A673 (cell line): ENCODE data around the gene SLC7A6. TPM values are rescaled to one million over a fixed set of nuclear protein-coding genes. Genes with fewer than 3 reads are reported as not detected.

Experiments used
- BruUV-seq: library from RNA; stranded (reverse); fragments of 400-500 nt; replicated peaks from 2 replicates; lab custom pipeline; 2021; lab: Mats Ljungman, UMichigan
- CTCF ChIA-PET: fragments of 300-600 bp; sonication (Branson Sonifier 250); formaldehyde crosslinking; loops from one replicate; lab custom pipeline; 2022; ENCODE audit warnings: antibody characterized with exemption; lab: Charles Lee
- POLR2A ChIA-PET: fragments of 300-600 bp; sonication (Branson Sonifier 250); formaldehyde crosslinking; loops from one replicate; lab custom pipeline; 2022; ENCODE audit warnings: antibody characterized with exemption; ENCODE audit not compliant: low non-redundant PET; lab: Charles Lee
- DNase-seq: peaks from one replicate; pipeline ENCODE4 v3.0.0-alpha.2; 2015; ENCODE audit warnings: low spot score
- H3K27ac ChIP-seq: fragments of 200-600 bp; sonication (generic); 2 replicates; pipeline ENCODE4 v1.5.1; 2016; ENCODE audit warnings: mixed run types, low read depth, mild to moderate bottlenecking, mixed read lengths, antibody characterized with exemption, low read length; ENCODE audit not compliant: poor library complexity, severe bottlenecking
- H3K27me3 ChIP-seq: fragments of 200-600 bp; sonication (generic); replicated peaks from 2 replicates; pipeline ENCODE4 v1.6.1; 2017; ENCODE audit warnings: mixed run types, low read depth, mild to moderate bottlenecking, mixed read lengths, antibody characterized with exemption, low read length; ENCODE audit not compliant: insufficient read depth, poor library complexity
- H3K36me3 ChIP-seq: fragments of 200-600 bp; sonication (generic); 2 replicates; pipeline ENCODE4 v1.6.1; 2016; ENCODE audit warnings: mixed run types, mild to moderate bottlenecking, mixed read lengths, antibody characterized with exemption, low read length; ENCODE audit not compliant: insufficient read depth, poor library complexity, severe bottlenecking
- H3K4me1 ChIP-seq: fragments of 200-600 bp; sonication (generic); 2 replicates; pipeline ENCODE4 v1.6.1; 2017; ENCODE audit warnings: mixed run types, mild to moderate bottlenecking, mixed read lengths, antibody characterized with exemption, low read length; ENCODE audit not compliant: insufficient read depth, poor library complexity, severe bottlenecking
- H3K4me3 ChIP-seq: fragments of 200-600 bp; sonication (generic); 2 replicates; pipeline ENCODE4 v1.5.1; 2016; ENCODE audit warnings: low read depth, mixed run types, mild to moderate bottlenecking, mixed read lengths, low read length; ENCODE audit not compliant: poor library complexity, severe bottlenecking
- H3K9me3 ChIP-seq: fragments of 200-600 bp; sonication (generic); 2 replicates; pipeline ENCODE4 v1.6.1; 2016; ENCODE audit warnings: mixed run types, low read depth, mild to moderate bottlenecking, mixed read lengths, antibody characterized with exemption, low read length; ENCODE audit not compliant: poor library complexity, severe bottlenecking
- EZH2 ChIP-seq: fragments of 200-600 bp; sonication (generic); IDR thresholded peaks from 2 replicates; pipeline ENCODE4 v1.6.1; 2017; ENCODE audit warnings: borderline replicate concordance, low read depth, mild to moderate bottlenecking, mixed read lengths, antibody characterized with exemption, low read length; ENCODE audit not compliant: poor library complexity, severe bottlenecking
- intact Hi-C: fragments of 100-400 bp; cut with micrococcal nuclease; formaldehyde crosslinking; loops from one replicate; pipeline ENCODE4 v1.10.0; 2022; ENCODE audit not compliant: unreplicated experiment
- total RNA-seq: library from RNA; stranded (reverse); gene quantifications from 2 replicates; pipeline ENCODE4 v1.2.3, GENCODE V29; 2021
- TF ChIP-seq, protein P1 (sequence below): fragments of 300-800, 200-600 bp; sonication (generic); conservative IDR thresholded peaks from 2 replicates; pipeline ENCODE4 v1.5.1; 2017; ENCODE audit warnings: low read depth, mild to moderate bottlenecking, antibody characterized with exemption, low read length, moderate library complexity, mixed read lengths

SLC7A6 gene
- total RNA-seq, 1 experiment from 2014 or later: 58.7 TPM

DNA sequence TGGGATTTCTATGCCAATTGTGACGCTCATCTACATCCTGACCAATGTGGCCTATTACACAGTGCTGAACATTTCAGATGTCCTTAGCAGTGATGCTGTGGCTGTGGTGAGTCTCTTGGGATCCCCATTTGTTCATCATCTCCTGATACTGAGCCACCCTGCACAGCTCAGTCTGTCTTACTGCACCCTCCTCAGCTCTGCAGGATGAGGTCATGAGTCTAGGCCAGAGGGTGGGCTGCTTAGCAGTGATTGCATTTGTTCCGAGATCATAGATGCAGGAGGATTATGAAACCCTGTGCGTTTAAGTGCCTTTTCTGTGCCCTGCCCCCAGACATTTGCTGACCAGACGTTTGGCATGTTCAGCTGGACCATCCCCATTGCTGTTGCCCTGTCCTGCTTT lies 26.9 kb downstream of the SLC7A6 start:
- CTCF ChIA-PET: interaction anchor here (1.5 kb wide), 1 partner anchor 27 kb away, joined by 3 read pairs; the partner anchor contains the start of gene SLC7A6
- DNase-seq: no peak
- POLR2A ChIA-PET: no interaction called here
- Histone ChIP-seq H3K27ac (no peak overlapping the region), H3K4me3 (no peak overlapping the region), H3K4me1 (peaks cover 17% of the 10 kb centered on the region), H3K36me3 (peaks cover 29% of the 10 kb centered on the region), H3K27me3 (no peaks in the 10 kb centered on the region), H3K9me3 (no peaks in the 10 kb centered on the region)
- BruUV-seq: no TSS peak
- intact Hi-C loops: no loop called here
- TF ChIP-seq EZH2: no peak
- TF ChIP-seq, protein P1, sequence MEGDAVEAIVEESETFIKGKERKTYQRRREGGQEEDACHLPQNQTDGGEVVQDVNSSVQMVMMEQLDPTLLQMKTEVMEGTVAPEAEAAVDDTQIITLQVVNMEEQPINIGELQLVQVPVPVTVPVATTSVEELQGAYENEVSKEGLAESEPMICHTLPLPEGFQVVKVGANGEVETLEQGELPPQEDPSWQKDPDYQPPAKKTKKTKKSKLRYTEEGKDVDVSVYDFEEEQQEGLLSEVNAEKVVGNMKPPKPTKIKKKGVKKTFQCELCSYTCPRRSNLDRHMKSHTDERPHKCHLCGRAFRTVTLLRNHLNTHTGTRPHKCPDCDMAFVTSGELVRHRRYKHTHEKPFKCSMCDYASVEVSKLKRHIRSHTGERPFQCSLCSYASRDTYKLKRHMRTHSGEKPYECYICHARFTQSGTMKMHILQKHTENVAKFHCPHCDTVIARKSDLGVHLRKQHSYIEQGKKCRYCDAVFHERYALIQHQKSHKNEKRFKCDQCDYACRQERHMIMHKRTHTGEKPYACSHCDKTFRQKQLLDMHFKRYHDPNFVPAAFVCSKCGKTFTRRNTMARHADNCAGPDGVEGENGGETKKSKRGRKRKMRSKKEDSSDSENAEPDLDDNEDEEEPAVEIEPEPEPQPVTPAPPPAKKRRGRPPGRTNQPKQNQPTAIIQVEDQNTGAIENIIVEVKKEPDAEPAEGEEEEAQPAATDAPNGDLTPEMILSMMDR: no peak

DNA sequence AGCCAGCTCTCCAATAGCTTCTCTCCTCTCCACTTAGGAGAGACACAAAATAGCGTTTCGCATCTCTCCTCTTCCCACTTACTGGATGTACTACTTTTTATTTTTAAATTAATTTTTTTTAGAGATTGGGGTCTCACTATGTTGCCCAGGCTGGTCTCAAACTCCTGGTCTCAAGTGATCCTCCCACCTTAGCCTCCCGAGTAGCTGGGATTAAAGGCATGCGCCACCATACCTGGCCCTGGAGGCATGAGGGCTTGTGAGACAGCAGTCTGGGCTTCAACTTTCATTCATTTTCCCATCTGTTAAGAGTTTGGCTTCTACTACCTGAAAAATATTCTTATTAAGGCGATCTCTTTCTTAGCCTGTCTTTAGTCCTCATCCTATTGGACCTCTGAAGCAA lies 28.1 kb downstream of the SLC7A6 start:
- ChIA-PET POLR2A (no interaction called here), CTCF (no interaction called here)
- Histone ChIP-seq H3K27me3 (no peaks in the 10 kb centered on the region), H3K4me3 (no peak overlapping the region), H3K36me3 (peaks cover 40% of the 10 kb centered on the region), H3K4me1 (peaks cover 17% of the 10 kb centered on the region), H3K9me3 (no peaks in the 10 kb centered on the region), H3K27ac (no peak overlapping the region)
- BruUV-seq: no TSS peak
- TF ChIP-seq, protein P1: no peak
- TF ChIP-seq EZH2: no peak
- intact Hi-C loops: no loop called here
- no peak for DNase-seq

DNA sequence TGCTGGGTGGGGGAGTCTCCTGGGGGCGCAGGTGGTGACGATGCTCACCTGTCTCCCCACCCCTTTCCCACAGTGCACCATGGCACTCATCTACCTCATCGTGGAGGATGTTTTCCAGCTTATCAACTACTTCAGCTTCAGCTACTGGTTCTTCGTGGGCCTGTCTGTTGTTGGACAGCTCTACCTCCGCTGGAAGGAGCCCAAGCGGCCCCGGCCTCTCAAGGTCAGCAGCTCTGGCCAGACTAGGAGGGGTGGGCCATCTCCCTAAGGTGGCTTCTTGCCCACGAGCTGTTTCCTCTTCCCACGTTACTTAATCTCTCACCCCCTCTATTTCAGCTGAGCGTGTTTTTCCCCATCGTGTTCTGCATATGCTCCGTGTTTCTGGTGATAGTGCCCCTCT lies 32.0 kb downstream of the SLC7A6 start:
- peaks cover 59% of the 10 kb centered on the region for H3K36me3 ChIP-seq
- intact Hi-C loops: no loop called here
- H3K27me3 ChIP-seq: no peaks in the 10 kb centered on the region
- ChIA-PET CTCF (no interaction called here), POLR2A (no interaction called here)
- H3K4me1 ChIP-seq: peaks cover 31% of the 10 kb centered on the region
- H3K9me3 ChIP-seq: no peaks in the 10 kb centered on the region
- BruUV-seq: no TSS peak
- DNase-seq: no peak
- no peak overlapping the region for H3K27ac ChIP-seq
- TF ChIP-seq, protein P1: no peak
- TF ChIP-seq EZH2: no peak
- H3K4me3 ChIP-seq: no peak overlapping the region
